Mesendoderm (in vitro differentiated cells): ENCODE results near the gene TLE1.

Source experiments
- DNase-seq: peaks from one replicate; pipeline ENCODE4 v3.0.0; 2013
- H2AK5ac ChIP-seq: 2 replicates; pipeline ENCODE4 v1.6.1; 2013; ENCODE audit warnings: low read length, inconsistent platforms
- H2BK120ac ChIP-seq: 2 replicates; pipeline ENCODE4 v1.6.1; 2013; ENCODE audit warnings: low read depth, mild to moderate bottlenecking, low read length, moderate library complexity, mixed read lengths
- H2BK15ac ChIP-seq: replicated peaks from 2 replicates; pipeline ENCODE4 v1.6.1; 2013; ENCODE audit warnings: low read depth, mild to moderate bottlenecking, moderate library complexity
- H2BK5ac ChIP-seq: 2 replicates; pipeline ENCODE4 v1.6.1; 2013; ENCODE audit warnings: low read length, inconsistent platforms
- H3K18ac ChIP-seq: 2 replicates; pipeline ENCODE4 v1.6.1; 2013; ENCODE audit warnings: mild to moderate bottlenecking, low read length, mixed read lengths
- H3K23ac ChIP-seq: one replicate; pipeline ENCODE4 v1.6.1; 2013; ENCODE audit warnings: low read length
- H3K27ac ChIP-seq: 2 replicates; pipeline ENCODE4 v1.5.1; 2013; ENCODE audit warnings: low read depth, mild to moderate bottlenecking, inconsistent platforms, low read length, moderate library complexity
- H3K27me3 ChIP-seq: 2 replicates; pipeline ENCODE4 v1.6.1; 2013; ENCODE audit warnings: low read length, control low read depth, mild to moderate bottlenecking, inconsistent platforms; ENCODE audit not compliant: insufficient read depth, poor library complexity
- H3K36me3 ChIP-seq: 2 replicates; pipeline ENCODE4 v1.6.1; 2013; ENCODE audit warnings: low read length, inconsistent platforms; ENCODE audit not compliant: control insufficient read depth, insufficient read depth
- H3K4ac ChIP-seq: one replicate; pipeline ENCODE4 v1.6.1; 2013; ENCODE audit warnings: low read depth, mild to moderate bottlenecking, low read length, moderate library complexity
- H3K4me1 ChIP-seq: 2 replicates; pipeline ENCODE4 v1.6.1; 2013; ENCODE audit warnings: low read depth, low read length, inconsistent platforms; ENCODE audit not compliant: control insufficient read depth
- H3K4me2 ChIP-seq: 2 replicates; pipeline ENCODE4 v1.6.1; 2013; ENCODE audit warnings: low read length
- H3K4me3 ChIP-seq: 2 replicates; pipeline ENCODE4 v1.5.1; 2013; ENCODE audit warnings: mild to moderate bottlenecking, low read length
- H3K56ac ChIP-seq: one replicate; pipeline ENCODE4 v1.6.1; 2013; ENCODE audit warnings: low read length
- H3K79me1 ChIP-seq: 2 replicates; pipeline ENCODE4 v1.6.1; 2013; ENCODE audit warnings: low read length, inconsistent platforms
- H3K79me2 ChIP-seq: 2 replicates; pipeline ENCODE4 v1.6.1; 2013; ENCODE audit warnings: mild to moderate bottlenecking, low read length; ENCODE audit not compliant: control insufficient read depth, insufficient read depth
- H3K9ac ChIP-seq: 2 replicates; pipeline ENCODE4 v1.6.1; 2013; ENCODE audit warnings: low read length, inconsistent platforms
- H4K5ac ChIP-seq: one replicate; pipeline ENCODE4 v1.6.1; 2013; ENCODE audit warnings: low read length
- H4K8ac ChIP-seq: one replicate; pipeline ENCODE4 v1.6.1; 2013; ENCODE audit warnings: low read depth, mild to moderate bottlenecking, control low read depth, low read length, moderate library complexity
- WGBS: extraction: QIAGEN DNeasy Blood & Tissue Kit; methylation state at CpG from one replicate; pipeline ENCODE4 v1.1.7; 2013; ENCODE audit warnings: low lambda C conversion rate, missing lambda C conversion rate; ENCODE audit not compliant: insufficient coverage; ENCODE audit errors: extremely low coverage; 5-methylcytosine and 5-hydroxymethylcytosine counted together

Gene TLE1

GRCh38 chr9:81557452-81558090 is 131.8 kb downstream of the TLE1 start:
- WGBS = no CpG with 5 or more reads among the region's 2 CpGs
- no peak for DNase-seq
- H3K4me1 ChIP-seq = no peaks in the 10 kb centered on the region

GRCh38 chr9:81556923-81557322 is 132.4 kb downstream of the TLE1 start:
- Histone ChIP-seq H3K56ac (no peak overlapping the region), H2AK5ac (no peak overlapping the region), H3K36me3 (no peaks in the 10 kb centered on the region), H4K5ac (no peak overlapping the region), H2BK120ac (no peak overlapping the region), H3K23ac (no peak overlapping the region), H3K27me3 (no peaks in the 10 kb centered on the region), H3K27ac (no peak overlapping the region), H3K79me1 (no peaks in the 10 kb centered on the region), H2BK5ac (no peak overlapping the region), H3K4me2 (no peak overlapping the region), H3K4ac (no peak overlapping the region), H2BK15ac (no peak overlapping the region), H3K79me2 (no peaks in the 10 kb centered on the region), H3K9ac (no peak overlapping the region), H3K18ac (no peak overlapping the region), H3K4me3 (no peak overlapping the region), H3K4me1 (no peaks in the 10 kb centered on the region), H4K8ac (no peak overlapping the region)
- no CpG with 5 or more reads among the region's 2 CpGs for WGBS
- DNase-seq = no peak

More at GRCh38 chr9:81557452-81558090, 131.8 kb downstream of the TLE1 start:
- Histone ChIP-seq H2BK15ac (no peak overlapping the region), H3K9ac (no peak overlapping the region), H3K79me1 (no peaks in the 10 kb centered on the region), H3K56ac (no peak overlapping the region), H3K4me2 (no peak overlapping the region), H4K5ac (no peak overlapping the region), H3K4me3 (no peak overlapping the region), H3K79me2 (no peaks in the 10 kb centered on the region), H3K27me3 (no peaks in the 10 kb centered on the region), H3K23ac (no peak overlapping the region), H3K27ac (no peak overlapping the region), H3K4ac (no peak overlapping the region), H4K8ac (no peak overlapping the region), H3K18ac (no peak overlapping the region), H2BK5ac (no peak overlapping the region), H3K36me3 (no peaks in the 10 kb centered on the region), H2BK120ac (no peak overlapping the region), H2AK5ac (no peak overlapping the region)

DNA sequence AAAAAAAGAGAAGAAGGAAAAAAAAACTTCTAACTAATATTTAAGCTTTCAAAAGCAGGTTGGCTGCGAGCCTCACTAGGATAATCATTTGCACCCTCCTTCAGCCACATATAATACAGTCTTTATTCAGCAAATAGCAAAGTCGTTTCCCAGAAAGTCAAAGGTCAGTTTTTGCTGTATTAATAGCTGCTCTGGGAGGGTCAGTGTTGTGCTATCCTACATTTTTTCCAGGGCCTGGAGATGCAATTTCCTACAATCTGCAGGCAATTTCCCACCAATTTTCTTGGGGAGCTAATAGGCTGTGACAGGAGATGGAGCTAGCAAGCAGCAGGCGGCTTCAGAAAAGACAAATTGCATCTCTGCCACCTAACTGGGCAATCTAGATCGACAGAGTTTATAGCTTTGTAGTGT is 136.8 kb downstream of the TLE1 start:
- H3K18ac ChIP-seq = no peak overlapping the region
- no peak overlapping the region for H4K8ac ChIP-seq
- no peaks in the 10 kb centered on the region for H3K79me1 ChIP-seq
- H3K4me1 ChIP-seq = peaks cover 4% of the 10 kb centered on the region
- WGBS = no CpG with 5 or more reads among the region's 4 CpGs
- H3K79me2 ChIP-seq = no peaks in the 10 kb centered on the region
- H2BK15ac ChIP-seq = peak overlapping the region; percentile 23
- no peak overlapping the region for H3K27ac ChIP-seq
- H3K4me2 ChIP-seq = no peak overlapping the region
- no peak overlapping the region for H3K9ac ChIP-seq
- H3K23ac ChIP-seq = no peak overlapping the region
- no peak overlapping the region for H2AK5ac ChIP-seq
- H3K4ac ChIP-seq = no peak overlapping the region
- no peak overlapping the region for H3K56ac ChIP-seq
- H4K5ac ChIP-seq = no peak overlapping the region
- H2BK5ac ChIP-seq = no peak overlapping the region
- no peaks in the 10 kb centered on the region for H3K27me3 ChIP-seq
- no peak overlapping the region for H3K4me3 ChIP-seq
- DNase-seq = no peak
- H2BK120ac ChIP-seq = no peak overlapping the region
- no peaks in the 10 kb centered on the region for H3K36me3 ChIP-seq

DNA sequence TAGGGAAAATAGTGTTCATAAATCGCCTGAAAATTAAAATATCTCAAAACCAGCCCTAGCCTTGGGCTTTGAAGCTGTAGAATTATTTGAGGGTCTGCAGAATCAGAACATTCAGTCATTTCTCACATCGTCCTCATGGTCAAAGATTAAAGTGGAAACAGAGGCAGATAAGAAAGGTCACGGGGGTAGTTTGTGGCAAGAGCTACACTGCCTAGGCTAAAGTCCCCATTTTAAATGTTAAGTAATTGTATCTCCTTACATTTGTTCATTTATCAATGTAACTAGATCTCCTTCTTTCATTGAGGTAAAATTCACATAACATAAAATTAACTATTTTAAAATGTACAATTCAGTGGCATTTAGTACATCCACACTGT is 139.2 kb downstream of the TLE1 start:
- Histone ChIP-seq H3K9ac (no peak overlapping the region), H3K18ac (no peak overlapping the region), H3K56ac (no peak overlapping the region), H4K8ac (no peak overlapping the region), H3K36me3 (no peaks in the 10 kb centered on the region), H3K4me1 (peaks cover 4% of the 10 kb centered on the region), H3K4me3 (no peak overlapping the region), H3K4ac (no peak overlapping the region), H3K27me3 (no peaks in the 10 kb centered on the region), H3K79me1 (no peaks in the 10 kb centered on the region), H2BK120ac (no peak overlapping the region), H2BK15ac (peak overlapping the region; percentile 8), H3K23ac (no peak overlapping the region), H3K27ac (no peak overlapping the region), H2BK5ac (no peak overlapping the region), H4K5ac (no peak overlapping the region), H2AK5ac (no peak overlapping the region), H3K79me2 (no peaks in the 10 kb centered on the region), H3K4me2 (no peak overlapping the region)
- WGBS = no CpG with 5 or more reads among the region's 3 CpGs
- DNase-seq = no peak

DNA sequence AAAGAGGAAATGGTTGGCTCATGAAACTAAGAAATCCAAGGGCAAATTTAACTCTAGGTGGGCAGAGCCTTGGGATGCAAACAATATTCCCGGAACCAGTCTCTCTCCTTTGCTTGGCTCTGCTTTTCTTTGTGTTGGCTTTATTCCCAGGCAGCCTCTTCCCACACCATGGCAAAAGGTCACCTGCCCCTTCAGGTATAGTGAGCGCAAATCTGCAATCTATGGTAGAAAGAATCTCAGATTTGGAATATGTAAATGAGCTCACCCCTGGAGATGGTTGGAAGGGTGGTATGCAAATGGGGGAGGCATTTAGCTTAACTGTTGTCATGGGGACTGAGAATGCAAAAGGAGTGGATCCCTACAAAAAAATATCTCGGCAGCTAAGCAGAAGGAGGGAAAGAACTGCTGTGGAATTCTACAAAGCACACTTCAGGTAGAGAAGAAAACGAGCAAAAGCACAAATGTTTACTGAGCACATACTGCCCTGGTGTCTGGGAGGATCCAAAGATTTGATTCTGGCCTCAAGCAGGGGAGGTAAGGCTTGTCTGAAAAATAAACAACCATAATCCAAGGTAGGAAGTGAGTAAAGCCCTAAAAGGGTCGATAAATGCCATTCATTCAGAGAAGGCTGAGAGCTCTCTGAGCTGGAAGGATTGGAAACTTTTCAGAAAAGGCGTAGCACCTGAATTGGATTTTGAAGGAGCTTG is 139.7 kb downstream of the TLE1 start:
- no peaks in the 10 kb centered on the region for H3K79me1 ChIP-seq
- H2BK15ac ChIP-seq = peak overlapping the region; percentile 36
- no peak overlapping the region for H2BK5ac ChIP-seq
- no CpG with 5 or more reads among the region's 6 CpGs for WGBS
- no peak overlapping the region for H3K18ac ChIP-seq
- H3K9ac ChIP-seq = peak overlapping the region; percentile 3
- no peak overlapping the region for H3K23ac ChIP-seq
- DNase-seq = peak; percentile 76
- no peak overlapping the region for H3K4me2 ChIP-seq
- H4K5ac ChIP-seq = no peak overlapping the region
- H3K4me1 ChIP-seq = peaks cover 4% of the 10 kb centered on the region
- no peaks in the 10 kb centered on the region for H3K79me2 ChIP-seq
- H4K8ac ChIP-seq = no peak overlapping the region
- no peak overlapping the region for H3K4me3 ChIP-seq
- peak overlapping the region; percentile 16 for H3K27ac ChIP-seq
- no peaks in the 10 kb centered on the region for H3K27me3 ChIP-seq
- peak overlapping the region; percentile 40 for H3K56ac ChIP-seq
- no peaks in the 10 kb centered on the region for H3K36me3 ChIP-seq
- H2AK5ac ChIP-seq = no peak overlapping the region
- H2BK120ac ChIP-seq = peak overlapping the region; percentile 85
- no peak overlapping the region for H3K4ac ChIP-seq
